ENCODE data around the gene EYA2. TPM values are rescaled to one million over a fixed set of nuclear protein-coding genes. Genes with fewer than 3 reads are reported as not detected.

Gene EYA2
- total RNA-seq, 1 donor from 2014 or later, result 0.62 TPM

DNA sequence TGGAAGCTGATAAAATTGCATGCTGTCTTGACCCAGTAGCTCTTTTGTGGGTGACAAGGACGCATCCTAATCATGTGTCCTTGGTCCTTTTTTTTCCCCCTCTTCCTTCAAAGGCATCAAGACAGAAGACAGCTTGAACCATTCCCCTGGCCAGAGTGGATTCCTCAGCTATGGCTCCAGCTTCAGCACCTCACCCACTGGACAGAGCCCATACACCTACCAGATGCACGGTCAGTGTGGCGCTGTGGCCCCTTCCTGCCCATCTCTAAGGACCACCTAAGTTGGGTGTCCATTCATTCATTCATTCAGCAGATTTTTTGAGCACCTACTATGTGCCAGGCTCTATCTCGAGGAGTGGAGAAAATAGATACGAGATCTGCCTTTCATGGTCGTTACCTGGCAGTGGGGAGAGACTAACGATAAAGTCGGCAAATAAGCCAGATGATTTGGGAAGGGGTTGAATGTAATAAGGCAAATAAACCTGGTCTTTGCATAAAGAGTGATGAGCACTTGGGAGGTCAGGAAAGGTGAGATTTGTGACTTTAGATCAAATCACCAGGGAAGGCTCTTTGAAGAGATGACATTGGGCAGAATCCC lies 121.5 kb downstream of the EYA2 start:
- H3K36me3 Mint-ChIP-seq (ENCODE audit: low read depth), result no peaks in the 10 kb centered on the region
- no peak overlapping the region for H3K4me3 Mint-ChIP-seq
- ATAC-seq (ENCODE audit: low read depth) (no peak), DNase-seq (no peak)
- peaks cover 21% of the 10 kb centered on the region for H3K27me3 Mint-ChIP-seq
- H3K4me1 Mint-ChIP-seq, result no peaks in the 10 kb centered on the region
- ChIA-PET POLR2A (no interaction called here), CTCF (no interaction called here)
- H3K9me3 Mint-ChIP-seq, result no peaks in the 10 kb centered on the region
- no peak for TF ChIP-seq CTCF (IDR thresholded peaks at IDR 0.05)
- intact Hi-C loops (cut with micrococcal nuclease), result no loop called here
- H3K27ac Mint-ChIP-seq, result no peak overlapping the region

GRCh38 chr20:47018381-47018780 lies 123.7 kb downstream of the EYA2 start:
- Mint-ChIP-seq H3K4me3 (no peak overlapping the region), H3K27me3 (peaks cover 20% of the 10 kb centered on the region), H3K9me3 (no peaks in the 10 kb centered on the region), H3K36me3 (ENCODE audit: low read depth) (no peaks in the 10 kb centered on the region), H3K4me1 (no peaks in the 10 kb centered on the region), H3K27ac (no peak overlapping the region)
- TF ChIP-seq CTCF (IDR thresholded peaks at IDR 0.05), result no peak
- CTCF ChIA-PET, result no interaction called here
- no peak for DNase-seq
- no peak for ATAC-seq (ENCODE audit: low read depth)
- POLR2A ChIA-PET, result no interaction called here
- intact Hi-C loops (cut with micrococcal nuclease), result no loop called here

DNA sequence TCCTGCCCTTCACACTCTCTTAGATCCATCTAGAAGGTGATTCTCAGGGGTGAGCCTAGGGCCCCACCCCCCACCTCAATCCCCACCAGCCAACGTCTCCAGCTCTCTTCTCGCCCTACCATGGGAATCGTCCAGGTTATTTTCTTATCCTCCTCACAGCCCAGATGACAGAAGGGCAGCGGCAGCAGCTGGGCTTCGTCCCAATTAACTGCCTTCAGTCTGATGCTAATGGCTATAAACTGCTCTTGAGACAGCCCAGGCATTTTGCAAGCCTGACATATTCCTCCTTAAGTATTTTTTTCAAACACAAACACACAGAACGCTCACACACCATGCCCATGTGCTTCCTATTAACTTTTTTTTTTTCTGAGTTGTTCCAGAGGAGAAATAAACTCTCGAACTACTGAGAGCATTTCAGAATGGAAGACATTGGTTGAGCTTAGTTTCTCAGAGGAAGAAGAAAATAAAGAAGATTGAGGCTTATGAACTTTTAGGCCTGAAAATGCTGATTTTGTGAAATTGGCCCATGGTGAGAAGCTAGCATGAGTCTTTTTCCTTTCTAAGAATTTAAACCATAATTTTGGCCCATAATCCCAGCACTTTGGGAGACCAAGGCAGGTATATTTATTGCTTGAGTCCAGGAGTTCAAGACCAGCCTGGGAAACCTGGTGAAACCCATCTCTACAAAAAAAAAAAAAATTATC lies 124.6 kb downstream of the EYA2 start:
- no peak for DNase-seq
- no peaks in the 10 kb centered on the region for H3K36me3 Mint-ChIP-seq (ENCODE audit: low read depth)
- TF ChIP-seq CTCF (IDR thresholded peaks at IDR 0.05), result no peak
- intact Hi-C loops (cut with micrococcal nuclease), result no loop called here
- H3K9me3 Mint-ChIP-seq, result no peaks in the 10 kb centered on the region
- peaks cover 23% of the 10 kb centered on the region for H3K27me3 Mint-ChIP-seq
- no peak overlapping the region for H3K4me3 Mint-ChIP-seq
- no peak overlapping the region for H3K27ac Mint-ChIP-seq
- H3K4me1 Mint-ChIP-seq, result no peaks in the 10 kb centered on the region
- no peak for ATAC-seq (ENCODE audit: low read depth)
- CTCF ChIA-PET, result no interaction called here
- POLR2A ChIA-PET, result no interaction called here

DNA sequence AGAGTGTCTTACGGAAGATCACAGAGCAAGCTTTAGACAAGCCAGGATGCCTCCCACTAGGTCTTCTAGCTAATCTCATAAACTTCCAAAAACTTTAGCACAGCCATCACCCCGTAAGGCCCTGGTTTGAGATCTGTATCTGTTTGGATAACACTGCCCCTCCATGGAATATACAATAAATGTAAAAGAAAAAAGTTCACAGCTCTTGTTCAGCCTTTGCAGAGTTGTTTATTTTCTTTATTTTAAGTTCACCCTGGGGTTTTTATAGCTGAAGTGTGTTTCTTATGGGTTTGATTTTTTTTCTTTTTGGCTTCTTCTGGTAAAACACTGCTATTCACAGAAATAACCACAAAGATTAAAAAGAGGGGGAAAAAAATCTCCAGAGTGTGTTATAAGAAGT lies 125.6 kb downstream of the EYA2 start:
- no peak for ATAC-seq (ENCODE audit: low read depth)
- Mint-ChIP-seq H3K9me3 (no peaks in the 10 kb centered on the region), H3K4me3 (no peak overlapping the region), H3K27ac (no peak overlapping the region), H3K4me1 (no peaks in the 10 kb centered on the region), H3K27me3 (peaks cover 24% of the 10 kb centered on the region), H3K36me3 (ENCODE audit: low read depth) (no peaks in the 10 kb centered on the region)
- no peak for DNase-seq
- ChIA-PET CTCF (no interaction called here), POLR2A (no interaction called here)
- TF ChIP-seq CTCF (IDR thresholded peaks at IDR 0.05), result no peak
- intact Hi-C loops (cut with micrococcal nuclease), result no loop called here

DNA sequence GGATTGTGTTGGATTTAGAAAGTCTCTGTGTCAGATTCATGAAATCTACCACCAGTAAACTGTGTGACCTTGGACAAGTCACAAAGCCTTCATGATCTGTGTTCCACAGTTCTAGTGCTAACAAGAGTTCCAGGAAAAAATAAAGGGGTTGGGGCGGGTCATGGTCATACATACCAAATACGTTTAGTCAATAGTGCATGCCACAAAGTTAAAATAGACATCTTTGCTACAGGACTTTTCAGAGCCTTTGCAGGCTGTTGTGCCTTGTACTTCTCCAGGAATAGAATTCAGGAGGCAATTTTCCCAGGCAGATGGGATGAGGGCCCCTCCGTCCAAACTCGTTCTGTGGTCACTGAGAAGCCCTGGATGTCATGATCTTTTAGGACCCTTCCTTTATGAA lies 127.2 kb downstream of the EYA2 start:
- H3K36me3 Mint-ChIP-seq (ENCODE audit: low read depth), result no peaks in the 10 kb centered on the region
- CTCF ChIA-PET, result no interaction called here
- no peak for TF ChIP-seq CTCF (IDR thresholded peaks at IDR 0.05)
- H3K9me3 Mint-ChIP-seq, result no peaks in the 10 kb centered on the region
- intact Hi-C loops (cut with micrococcal nuclease), result no loop called here
- ATAC-seq (ENCODE audit: low read depth) (no peak), DNase-seq (no peak)
- peaks cover 22% of the 10 kb centered on the region for H3K27me3 Mint-ChIP-seq
- POLR2A ChIA-PET, result no interaction called here
- H3K4me3 Mint-ChIP-seq, result no peak overlapping the region
- H3K27ac Mint-ChIP-seq, result no peak overlapping the region
- no peaks in the 10 kb centered on the region for H3K4me1 Mint-ChIP-seq
